Measurements from ENCODE around the gene NRXN3.

Gene NRXN3

DNA sequence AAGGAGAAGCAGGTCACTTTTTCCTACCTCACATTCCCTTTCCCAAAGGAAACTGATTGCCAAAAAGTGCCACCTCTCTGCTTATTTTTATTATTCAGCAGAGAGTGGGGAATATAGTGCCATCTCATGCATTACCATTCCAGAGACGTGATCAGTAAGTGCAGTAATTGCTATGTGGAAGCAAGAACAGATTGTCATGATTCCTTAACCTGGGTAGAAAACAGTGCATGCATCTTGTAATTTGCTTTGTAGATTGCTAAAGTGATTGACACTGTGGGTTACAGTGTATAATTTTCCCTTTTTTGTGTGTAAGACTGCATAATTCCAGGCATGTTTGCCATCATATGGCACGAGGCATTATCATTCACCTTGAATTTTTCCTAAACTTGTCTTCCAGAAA is 1708.6 kb downstream of the NRXN3 start:
- DNase-seq (ENCODE audit: extremely low read depth in 1 of 2, low read depth in 1 of 2) = no peak

DNA sequence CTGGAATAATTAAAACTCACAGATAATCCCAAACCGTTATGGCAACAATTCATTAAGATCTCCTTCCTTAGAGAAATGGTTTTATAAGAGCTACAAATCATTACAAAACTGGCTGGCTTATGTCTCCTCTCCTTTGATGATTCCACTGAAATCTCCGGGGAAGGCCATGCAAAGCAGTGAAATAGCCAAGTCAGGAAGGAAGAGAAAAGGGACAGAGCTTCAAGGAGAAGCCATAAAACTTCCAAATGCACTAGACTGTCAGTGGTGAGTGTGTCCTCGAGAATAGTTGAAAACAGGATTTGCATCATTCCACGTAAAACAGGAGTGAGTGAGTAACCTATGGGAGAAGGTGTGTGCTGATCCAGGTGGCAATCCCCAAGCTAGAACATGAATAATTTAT is 1711.1 kb downstream of the NRXN3 start:
- DNase-seq (ENCODE audit: extremely low read depth in 1 of 2, low read depth in 1 of 2) = no peak

DNA sequence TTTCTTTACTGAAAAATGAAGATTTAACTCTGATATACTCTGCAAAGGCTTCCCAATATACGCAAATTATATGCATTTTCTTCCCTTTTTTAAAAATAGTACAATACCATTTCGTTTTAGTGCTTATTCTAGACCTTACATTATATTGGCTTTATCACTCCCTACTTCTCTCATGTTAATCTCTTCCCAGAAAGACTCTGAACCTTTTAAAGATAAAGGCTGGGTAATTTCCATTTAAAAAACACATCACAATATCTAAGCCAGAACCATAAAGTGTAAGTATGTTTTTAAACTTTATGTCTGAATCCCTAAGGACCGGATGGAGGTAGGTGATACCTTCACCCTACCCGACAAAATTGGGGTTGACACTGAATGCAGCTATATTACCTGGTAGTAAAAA is 1720.4 kb downstream of the NRXN3 start:
- no peak for DNase-seq (ENCODE audit: extremely low read depth in 1 of 2, low read depth in 1 of 2)

DNA sequence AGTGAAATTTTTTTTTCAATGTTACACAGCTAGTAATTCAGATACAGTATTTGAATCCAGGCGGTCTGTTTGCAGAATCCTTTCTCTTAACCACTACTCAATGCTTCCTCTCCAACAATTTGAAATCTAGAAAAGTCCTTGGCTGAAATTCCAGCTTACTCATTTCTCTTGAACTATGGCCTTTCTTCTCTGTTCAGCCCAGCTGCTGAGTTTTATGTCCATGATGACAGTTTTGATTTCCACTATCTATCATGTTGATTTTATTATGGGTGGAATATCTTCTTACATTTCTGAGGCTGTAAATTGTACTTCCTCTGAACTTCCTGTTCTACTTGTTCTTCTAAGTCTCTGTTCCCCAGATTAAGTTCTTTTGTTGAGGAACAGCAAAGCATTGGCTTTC is 1725.8 kb downstream of the NRXN3 start:
- DNase-seq (ENCODE audit: extremely low read depth in 1 of 2, low read depth in 1 of 2) = no peak

DNA sequence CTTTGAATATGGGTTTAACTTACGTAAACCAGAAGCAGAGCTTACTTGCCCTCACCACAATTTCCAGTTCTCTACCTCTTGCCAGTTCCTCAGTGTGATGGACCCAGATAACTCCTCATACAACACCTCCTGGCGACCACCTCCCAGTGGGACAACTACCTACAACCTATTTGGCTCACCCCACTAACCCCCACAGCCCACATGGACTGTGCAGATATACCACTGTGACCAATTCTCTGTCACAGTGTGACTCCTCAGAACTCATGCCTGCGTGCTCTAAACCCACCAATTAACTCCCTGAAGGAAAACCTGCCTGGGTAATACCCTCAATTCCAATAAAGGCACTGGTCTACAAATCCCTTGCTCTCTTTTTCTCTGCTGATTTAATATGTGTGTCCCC is 1729.4 kb downstream of the NRXN3 start:
- no peak for DNase-seq (ENCODE audit: extremely low read depth in 1 of 2, low read depth in 1 of 2)

DNA sequence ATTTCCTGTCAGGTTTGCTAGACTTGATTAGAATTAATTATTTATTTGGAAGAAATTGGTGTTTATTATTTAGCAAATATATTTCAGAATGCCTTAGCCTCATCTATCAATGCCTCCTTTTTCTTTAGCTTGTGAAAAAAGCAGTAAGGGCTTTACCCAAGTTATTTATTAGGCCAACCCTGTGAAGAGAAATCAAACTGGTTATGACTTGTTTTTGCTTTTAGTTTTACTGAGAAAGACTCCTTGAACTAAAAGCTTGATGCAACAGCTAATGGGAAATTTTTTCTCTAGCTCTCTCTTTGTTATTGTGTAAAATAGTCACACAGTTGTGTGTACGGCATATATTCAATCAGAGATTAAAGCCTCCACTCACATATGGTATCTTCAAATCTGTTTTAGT is 1734.3 kb downstream of the NRXN3 start:
- no peak for DNase-seq (ENCODE audit: extremely low read depth in 1 of 2, low read depth in 1 of 2)

DNA sequence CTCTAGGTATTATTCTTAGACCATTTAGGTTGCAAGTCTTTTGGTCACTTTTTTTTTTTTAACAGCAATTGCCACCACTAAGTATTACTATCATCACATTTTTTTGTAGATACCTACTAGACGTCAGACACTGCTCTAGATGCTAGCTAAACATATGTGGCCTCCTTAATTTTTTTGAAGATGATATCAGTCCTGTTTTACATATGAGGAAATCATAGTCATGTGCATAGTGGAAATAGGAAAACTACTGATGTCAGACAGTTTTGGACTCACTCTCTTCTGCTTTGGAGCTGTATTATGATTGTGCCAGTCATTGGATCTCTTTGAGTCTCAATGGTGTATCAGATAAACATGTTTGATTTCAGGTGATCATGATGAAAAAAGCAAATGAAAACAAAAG is 1736.8 kb downstream of the NRXN3 start:
- DNase-seq (ENCODE audit: extremely low read depth in 1 of 2, low read depth in 1 of 2) = no peak

DNA sequence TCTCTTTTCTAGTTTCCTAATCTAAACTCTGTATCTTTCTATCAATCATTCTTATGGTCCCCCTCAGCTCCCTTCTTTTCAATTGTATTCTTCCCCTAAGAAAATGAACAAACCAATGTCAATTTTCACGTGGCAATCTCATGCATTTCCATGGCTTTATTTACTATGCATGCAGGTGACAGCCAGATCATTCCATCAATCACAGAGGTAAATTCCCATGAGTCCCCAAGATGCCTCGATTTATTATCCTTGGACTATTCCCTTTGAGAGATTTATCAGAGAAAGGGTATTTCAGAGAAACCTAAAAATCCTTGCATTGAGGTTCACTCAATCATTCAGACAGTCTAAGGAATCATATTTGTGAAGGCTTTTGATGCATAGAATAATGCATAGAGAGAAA is 1739.9 kb downstream of the NRXN3 start:
- no peak for DNase-seq (ENCODE audit: extremely low read depth in 1 of 2, low read depth in 1 of 2)

DNA sequence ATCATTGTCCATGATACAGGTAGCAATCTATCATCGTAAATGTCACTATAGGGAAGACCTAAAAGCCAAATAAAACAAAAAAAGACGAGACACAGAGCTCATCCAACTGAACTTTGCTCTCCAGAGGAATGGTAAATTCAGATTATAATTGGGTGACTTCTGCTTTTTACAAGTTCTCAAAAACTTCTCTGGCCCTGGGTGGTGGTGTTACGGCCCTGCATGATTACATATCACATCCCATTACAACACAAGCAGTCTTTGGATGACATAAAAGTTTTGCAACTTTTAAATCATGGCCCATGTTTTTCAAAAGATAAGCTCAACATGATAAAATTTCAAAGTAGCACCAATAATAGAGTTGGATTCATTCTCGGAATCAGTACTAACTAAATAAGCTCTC is 1741.6 kb downstream of the NRXN3 start:
- DNase-seq (ENCODE audit: extremely low read depth in 1 of 2, low read depth in 1 of 2) = no peak

DNA sequence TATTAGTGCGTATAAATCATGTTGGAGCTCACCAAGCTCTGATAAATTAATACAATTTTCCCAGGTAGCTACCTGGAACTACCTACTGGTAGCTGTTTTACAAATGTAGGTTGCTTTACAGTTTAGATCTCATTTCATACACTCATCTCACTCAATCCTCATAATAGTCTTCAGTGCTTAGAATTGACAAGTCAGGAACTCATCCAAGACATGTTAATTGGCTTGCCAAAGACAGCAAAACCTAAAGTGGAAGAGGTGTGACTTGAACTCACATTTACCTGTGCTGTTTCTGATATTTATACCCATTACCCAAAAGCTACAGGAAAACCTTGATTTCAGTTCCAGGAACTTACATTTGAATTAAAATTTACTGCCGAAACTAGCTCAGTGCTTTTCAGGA is 1744.4 kb downstream of the NRXN3 start:
- DNase-seq (ENCODE audit: extremely low read depth in 1 of 2, low read depth in 1 of 2) = no peak

DNA sequence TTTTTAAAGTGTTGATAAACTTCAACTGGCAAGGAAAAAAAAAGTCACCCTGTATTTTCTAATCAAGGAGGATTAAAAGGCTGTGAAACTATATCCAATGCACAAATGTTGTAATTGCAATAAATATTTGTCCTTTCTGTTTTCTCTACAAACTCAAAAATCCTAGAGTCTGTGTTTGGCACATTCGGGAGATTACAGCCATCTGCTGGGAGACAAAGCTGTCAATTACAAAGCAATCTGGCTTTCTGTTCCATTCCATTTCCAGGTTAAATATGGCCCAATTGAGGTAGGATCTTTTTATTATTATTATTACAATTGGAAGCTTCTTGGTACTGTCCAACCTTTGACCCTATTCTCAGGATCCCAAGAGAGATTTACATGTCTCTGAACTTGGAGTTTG is 1745.2 kb downstream of the NRXN3 start:
- DNase-seq (ENCODE audit: extremely low read depth in 1 of 2, low read depth in 1 of 2) = no peak

DNA sequence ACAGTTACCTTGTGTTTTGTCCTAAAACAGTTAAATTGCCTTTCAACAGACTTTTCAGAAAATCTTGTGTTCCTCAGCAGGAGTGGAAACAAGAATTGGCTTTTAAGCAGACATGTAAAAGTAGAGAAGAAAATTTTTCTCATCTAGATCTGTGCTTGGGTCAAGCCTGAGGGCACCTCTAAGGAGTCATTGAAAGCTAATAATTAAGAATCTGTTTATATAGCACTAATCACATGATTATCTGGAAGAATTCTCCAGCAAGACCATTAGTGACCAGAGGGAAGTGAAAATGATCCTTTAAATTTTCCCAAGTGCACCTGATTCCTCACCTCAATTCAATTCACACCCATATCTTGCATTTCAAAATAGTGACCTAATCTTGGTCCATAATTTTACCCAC is 1746.1 kb downstream of the NRXN3 start:
- DNase-seq (ENCODE audit: extremely low read depth in 1 of 2, low read depth in 1 of 2) = no peak

DNA sequence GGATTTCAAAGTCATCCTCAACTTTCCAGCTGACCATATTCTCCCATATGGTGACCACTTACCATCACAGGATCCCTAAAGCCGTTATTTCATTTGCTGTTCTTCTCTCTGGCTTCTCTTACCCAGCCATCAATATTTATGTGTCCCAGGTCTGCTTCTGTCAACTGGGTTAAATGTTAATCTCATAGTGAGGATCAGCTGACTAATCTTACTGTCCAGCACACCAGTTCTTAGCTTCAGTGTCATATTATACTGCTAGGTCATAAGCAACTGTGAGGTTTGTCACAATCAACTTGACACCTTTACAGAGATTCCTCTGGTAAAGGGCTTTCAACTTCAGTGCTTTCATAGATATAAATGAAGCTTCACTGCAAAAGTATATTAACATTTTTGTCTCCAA is 1746.7 kb downstream of the NRXN3 start:
- DNase-seq (ENCODE audit: extremely low read depth in 1 of 2, low read depth in 1 of 2) = no peak
